ENCODE data around the gene RCL1.

DNA sequence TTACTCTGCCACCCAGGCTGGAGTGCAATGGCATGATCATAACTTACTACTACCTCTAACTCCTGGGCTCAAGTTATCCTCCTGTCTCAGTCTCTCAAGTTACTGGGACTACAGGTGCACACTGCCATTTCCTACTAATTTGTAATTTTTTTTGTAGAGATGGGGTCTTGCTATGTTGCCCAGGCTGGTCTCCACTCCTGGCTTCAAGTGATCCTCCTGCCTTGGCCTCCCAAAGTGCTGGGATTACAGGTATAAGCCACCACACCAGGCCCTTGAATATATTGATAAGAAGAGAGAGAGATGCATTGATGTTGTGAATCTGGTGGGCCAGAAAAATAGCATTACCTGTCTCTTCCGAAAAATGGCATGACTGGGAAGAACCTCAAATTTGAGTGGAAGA lies 21.0 kb upstream of the RCL1 start:
- TF ChIP-seq CTCF (IDR thresholded peaks at IDR 0.05) (no peak), EP300 (IDR thresholded peaks at IDR 0.05) (no peak)
